GM18526 (cell line): Measurements from ENCODE around the gene FRYL.
A peak's percentile ranks its signal among the peaks of the same experiment; 100 is the strongest.

Experiments
- POLR2A ChIP-seq: IDR thresholded peaks from 3 replicates; pipeline ENCODE4 v1.6.1; 2011; ENCODE audit not compliant: insufficient read length; ENCODE audit errors: extremely low read depth

The FRYL gene

GRCh38 chr4:48779998-48780864 lies at the start of gene FRYL:
Gene FRYL (minus strand): TSS chr4:48780279. CDS start chr4:48634410, 145,869 bp downstream.
- peak; percentile 50 for TF ChIP-seq POLR2A

- no peak for TF ChIP-seq POLR2A
Observed at GRCh38 chr4:48827622-48828021, 47.5 kb upstream of the FRYL start.

- TF ChIP-seq POLR2A = no peak
Observed at GRCh38 chr4:48816971-48817370, 36.9 kb upstream of the FRYL start.

GRCh38 chr4:48815483-48815882 lies 35.4 kb upstream of the FRYL start:
- TF ChIP-seq POLR2A = no peak

- TF ChIP-seq POLR2A = no peak
Observed at GRCh38 chr4:48813964-48814363, 33.9 kb upstream of the FRYL start.

- TF ChIP-seq POLR2A = no peak
Observed at GRCh38 chr4:48812866-48813265, 32.8 kb upstream of the FRYL start.

- TF ChIP-seq POLR2A = no peak
Observed at GRCh38 chr4:48804584-48805301, 24.7 kb upstream of the FRYL start.

GRCh38 chr4:48801016-48801715 lies 21.1 kb upstream of the FRYL start:
- TF ChIP-seq POLR2A = no peak

- no peak for TF ChIP-seq POLR2A
Observed at GRCh38 chr4:48799157-48799556, 19.1 kb upstream of the FRYL start.

GRCh38 chr4:48798117-48798516 lies 18.0 kb upstream of the FRYL start:
- TF ChIP-seq POLR2A = no peak

GRCh38 chr4:48796927-48797679 lies 17.0 kb upstream of the FRYL start:
- no peak for TF ChIP-seq POLR2A

- TF ChIP-seq POLR2A = no peak
Observed at GRCh38 chr4:48796191-48796926, 16.3 kb upstream of the FRYL start.

- TF ChIP-seq POLR2A = no peak
Observed at GRCh38 chr4:48795108-48795507, 15.0 kb upstream of the FRYL start.

- TF ChIP-seq POLR2A = no peak
Observed at GRCh38 chr4:48792348-48793006, 12.4 kb upstream of the FRYL start.
